ENCODE results near the gene CARD14.
"Not testable (repeated sequence)": the region's sequence is repeated elsewhere in the genome, so short reads cannot be mapped to it uniquely, and the experiment has no call there.

CARD14 gene

DNA sequence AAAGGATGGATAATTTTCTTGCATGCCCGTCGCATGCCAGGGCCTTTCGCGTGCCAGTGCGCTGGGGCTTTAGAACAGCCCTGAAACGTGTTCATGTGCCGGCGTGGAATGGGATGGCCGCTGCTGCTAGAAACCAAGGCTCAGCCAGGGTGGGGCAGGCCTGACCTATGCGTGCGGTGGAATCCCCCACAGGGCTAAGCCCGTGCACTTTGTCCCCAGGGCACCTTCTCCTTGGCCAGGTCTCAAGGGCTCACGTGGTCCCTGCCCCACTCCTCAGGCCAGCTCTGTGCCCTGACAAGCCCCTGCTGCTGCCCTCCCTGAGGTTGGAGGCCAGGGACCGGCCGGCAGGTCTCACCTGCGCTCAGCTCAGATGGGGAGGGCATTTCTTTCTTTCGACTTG is 77.7 kb downstream of the CARD14 start:
- no peak for TF ChIP-seq ZNF274 (IDR thresholded peaks at IDR 0.05; ENCODE audit: low read depth, low read length)
- no peak overlapping the region for H3K4me3 ChIP-seq (ENCODE audit: low read length)

DNA sequence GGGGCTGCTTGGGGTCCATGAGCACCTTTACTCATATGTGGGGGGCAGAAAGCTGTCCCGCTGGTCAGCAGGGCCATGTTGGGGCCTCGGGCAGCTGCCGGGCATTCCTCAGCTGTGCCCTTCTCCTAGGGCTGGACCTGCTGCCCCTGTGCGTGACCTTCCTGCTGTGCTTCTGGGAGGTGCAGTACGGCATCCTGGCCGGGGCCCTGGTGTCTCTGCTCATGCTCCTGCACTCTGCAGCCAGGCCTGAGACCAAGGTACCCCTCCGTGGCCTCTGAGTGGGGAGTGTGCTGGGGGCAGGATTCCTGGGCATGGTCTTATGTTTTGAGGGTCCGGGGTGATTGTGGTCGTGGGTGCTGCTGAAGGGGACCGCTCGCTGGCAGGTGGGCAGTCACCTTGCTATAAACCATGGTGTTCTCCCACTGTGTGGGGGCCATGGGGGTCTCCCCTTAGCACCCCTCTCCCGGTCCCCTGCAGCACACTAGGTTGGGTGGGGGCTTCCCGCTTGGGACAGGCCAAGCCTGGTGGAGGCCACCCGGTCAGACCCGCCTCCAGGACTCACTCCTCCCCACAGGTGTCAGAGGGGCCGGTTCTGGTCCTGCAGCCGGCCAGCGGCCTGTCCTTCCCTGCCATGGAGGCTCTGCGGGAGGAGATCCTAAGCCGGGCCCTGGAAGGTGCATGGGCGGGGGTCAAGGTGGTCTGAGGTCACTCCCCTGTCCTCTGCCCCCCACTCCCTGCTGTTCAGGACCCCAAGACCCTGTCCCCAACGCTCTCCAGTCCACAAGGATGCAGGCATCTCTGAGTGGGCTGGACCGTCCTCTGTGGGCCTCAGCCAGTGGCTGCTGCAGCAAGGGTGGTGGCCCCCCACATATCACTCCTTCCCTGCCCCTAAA is 78.4 kb downstream of the CARD14 start:
- no peak overlapping the region for H3K4me3 ChIP-seq (ENCODE audit: low read length)
- no peak for TF ChIP-seq ZNF274 (IDR thresholded peaks at IDR 0.05; ENCODE audit: low read depth, low read length)

DNA sequence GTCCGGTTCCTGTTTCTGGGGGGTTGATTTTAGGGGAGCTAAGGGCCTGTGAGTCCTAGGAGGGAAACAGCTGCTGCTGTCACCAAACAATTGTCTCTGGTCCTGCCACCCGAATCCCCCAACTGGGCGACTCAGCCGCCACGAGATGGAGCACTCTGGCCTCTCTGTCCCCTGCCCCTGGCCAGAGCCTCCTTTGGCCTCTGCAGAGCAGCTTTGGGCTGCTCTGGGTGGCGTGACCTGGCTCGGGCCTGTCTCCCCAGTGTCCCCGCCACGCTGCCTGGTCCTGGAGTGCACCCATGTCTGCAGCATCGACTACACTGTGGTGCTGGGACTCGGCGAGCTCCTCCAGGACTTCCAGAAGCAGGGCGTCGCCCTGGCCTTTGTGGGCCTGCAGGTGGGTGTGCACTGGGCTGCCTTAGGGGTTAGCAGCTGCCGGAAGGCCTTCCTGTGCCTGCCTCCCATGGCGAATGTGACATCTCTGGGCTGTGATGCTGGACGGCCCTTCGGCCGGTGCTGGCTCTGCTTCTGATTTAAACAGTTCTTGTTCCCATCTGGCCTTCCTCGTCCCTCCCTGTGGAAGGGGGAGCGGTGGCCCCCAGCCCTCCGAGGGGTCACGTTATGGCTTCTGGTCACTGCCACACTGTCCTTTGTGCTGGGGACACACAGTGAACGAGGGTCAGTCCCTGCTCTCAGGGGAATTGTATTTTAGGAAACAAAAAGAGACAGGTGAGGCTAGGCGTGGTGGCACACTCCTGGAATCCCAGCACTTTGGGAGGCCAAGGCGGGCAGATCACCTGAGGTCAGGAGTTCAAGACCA is 79.3 kb downstream of the CARD14 start:
- H3K4me3 ChIP-seq (ENCODE audit: low read length), result no peak overlapping the region
- TF ChIP-seq ZNF274 (IDR thresholded peaks at IDR 0.05; ENCODE audit: low read depth, low read length), result no peak

DNA sequence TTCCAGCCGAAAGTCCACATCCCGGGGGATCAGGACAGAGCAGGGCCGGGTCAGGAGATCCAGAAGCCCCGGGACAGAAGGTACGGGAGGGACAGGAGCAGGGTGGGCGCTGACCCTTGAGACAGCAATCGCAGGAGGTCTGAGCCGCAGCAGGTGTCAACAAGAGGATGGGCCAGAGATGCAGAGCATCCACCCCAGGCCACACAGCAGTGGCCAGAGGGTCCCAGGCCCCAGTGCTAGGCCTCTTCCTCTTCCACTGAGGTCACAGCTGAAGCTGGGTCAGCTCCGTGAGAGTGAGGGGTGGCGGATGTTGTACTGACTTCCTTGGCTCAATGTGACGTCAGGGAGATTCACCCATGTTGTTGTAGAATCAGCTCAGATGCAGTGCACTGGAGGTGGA is 82.1 kb downstream of the CARD14 start:
- no peak overlapping the region for H3K4me3 ChIP-seq (ENCODE audit: low read length)
- no peak for TF ChIP-seq ZNF274 (IDR thresholded peaks at IDR 0.05; ENCODE audit: low read depth, low read length)

DNA sequence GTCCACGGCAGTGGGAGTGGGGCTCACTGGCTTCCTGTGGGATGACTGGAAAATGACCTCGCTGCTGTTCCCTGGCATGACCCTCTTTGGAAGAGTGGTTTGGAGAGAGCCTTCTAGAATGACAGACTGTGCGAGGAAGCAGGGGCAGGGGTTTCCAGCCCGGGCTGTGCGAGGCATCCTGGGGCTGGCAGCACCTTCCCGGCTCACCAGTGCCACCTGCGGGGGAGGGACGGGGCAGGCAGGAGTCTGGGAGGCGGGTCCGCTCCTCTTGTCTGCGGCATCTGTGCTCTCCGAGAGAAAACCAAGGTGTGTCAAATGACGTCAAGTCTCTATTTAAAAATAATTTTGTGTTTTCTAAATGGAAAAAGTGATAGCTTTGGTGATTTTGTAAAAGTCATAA is 83.0 kb downstream of the CARD14 start:
- no peak overlapping the region for H3K4me3 ChIP-seq (ENCODE audit: low read length)
- TF ChIP-seq ZNF274 (IDR thresholded peaks at IDR 0.05; ENCODE audit: low read depth, low read length), result no peak

DNA sequence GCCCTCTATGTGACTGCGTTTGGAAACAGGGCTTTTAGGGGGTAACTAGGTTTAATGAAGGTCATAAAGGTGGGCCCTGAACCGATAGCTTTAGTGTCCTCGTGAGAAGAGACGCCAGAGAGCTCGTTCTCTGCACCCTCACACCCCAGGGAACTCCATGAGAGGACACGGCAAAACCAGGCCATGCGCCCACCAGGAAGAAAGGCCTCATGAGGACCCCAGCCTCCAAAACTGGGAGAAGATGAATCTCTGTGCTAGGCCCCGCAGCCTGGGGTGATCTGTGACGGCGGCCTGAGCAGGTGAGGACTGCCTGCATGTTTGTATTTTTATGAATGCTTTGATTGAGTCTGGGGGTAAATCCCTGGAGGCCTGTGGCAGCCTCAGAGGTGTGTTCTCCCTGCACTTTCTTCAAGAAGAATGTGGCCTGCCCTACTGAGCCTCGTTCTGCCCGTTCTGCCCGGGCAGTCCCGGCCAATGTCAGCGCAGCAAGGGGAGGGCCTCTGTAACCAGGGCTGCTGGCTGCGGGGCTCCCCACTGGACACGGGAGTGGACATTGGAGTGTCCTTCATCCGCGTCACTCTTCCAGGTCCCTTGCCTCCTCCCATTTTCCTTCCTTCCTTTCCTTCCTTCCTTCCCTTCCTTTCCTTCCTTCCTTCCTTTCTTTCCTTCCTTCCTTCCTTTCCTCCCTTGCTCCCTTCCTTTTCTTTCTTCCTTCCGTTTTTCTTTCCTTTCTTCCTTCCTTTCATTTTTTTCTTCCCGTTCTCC is 84.0 kb downstream of the CARD14 start:
- no peak for TF ChIP-seq ZNF274 (IDR thresholded peaks at IDR 0.05; ENCODE audit: low read depth, low read length)
- no peak overlapping the region for H3K4me3 ChIP-seq (ENCODE audit: low read length)

DNA sequence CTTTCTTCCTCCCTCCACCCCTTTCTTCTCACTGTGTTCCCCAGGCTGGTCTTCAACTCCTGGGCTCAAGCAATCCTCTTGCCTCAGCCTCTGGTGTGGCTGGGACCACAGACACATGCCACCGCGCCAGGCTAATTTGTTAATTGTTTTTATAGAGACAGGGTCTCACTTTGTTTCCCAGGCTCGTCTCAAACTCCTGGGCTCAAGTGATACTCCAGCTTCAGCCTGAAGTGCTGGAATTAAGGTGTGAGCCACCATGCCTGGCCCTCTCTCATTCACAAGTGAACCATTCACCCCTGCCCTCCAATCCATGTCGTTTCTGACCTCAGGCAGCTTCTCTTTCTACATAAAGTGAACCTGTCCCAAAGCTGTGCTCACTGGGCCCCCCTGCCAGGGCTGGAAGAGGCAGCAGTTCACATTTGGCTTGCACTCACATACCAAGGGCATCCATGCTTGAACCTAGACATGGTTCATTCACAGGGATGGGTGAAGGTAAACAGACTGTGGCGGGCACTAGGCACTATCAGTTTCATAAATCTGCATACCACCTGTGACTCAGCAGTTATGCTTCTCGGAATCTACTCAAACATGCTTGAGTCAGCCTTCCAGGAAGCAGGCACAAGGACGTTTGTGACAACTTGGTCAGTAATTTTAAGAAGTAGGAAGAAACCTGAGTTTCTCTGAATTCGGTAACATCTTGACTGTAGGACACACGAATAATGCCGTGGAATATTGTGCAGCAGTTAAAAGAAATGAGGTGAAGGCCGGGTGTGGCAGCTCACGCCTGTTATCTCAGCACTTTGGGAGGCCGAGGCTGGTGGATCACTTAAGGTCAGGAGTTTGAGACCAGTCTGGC is 84.8 kb downstream of the CARD14 start:
- no peak overlapping the region; the same call in 1 of the 2 replicates for H3K4me3 ChIP-seq (ENCODE audit: low read length)
- TF ChIP-seq ZNF274 (IDR thresholded peaks at IDR 0.05; ENCODE audit: low read depth, low read length), result no peak

DNA sequence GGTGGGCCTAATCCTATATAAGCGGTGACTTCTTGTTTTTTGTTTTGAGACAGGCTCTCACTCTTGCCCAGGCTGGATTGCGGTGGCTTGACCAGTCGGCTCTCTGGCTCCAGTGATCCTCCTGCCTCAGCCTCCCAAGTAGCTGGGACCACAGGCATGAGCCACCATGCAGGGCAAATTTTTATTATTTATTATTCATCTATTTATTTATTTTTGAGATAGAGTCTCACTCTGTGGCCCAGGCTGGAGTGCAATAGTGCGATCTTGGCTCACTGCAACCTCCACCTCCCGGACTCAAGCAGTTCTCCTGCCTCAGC is 86.2 kb downstream of the CARD14 start:
- TF ChIP-seq ZNF274 (IDR thresholded peaks at IDR 0.05; ENCODE audit: low read depth, low read length), result no peak

DNA sequence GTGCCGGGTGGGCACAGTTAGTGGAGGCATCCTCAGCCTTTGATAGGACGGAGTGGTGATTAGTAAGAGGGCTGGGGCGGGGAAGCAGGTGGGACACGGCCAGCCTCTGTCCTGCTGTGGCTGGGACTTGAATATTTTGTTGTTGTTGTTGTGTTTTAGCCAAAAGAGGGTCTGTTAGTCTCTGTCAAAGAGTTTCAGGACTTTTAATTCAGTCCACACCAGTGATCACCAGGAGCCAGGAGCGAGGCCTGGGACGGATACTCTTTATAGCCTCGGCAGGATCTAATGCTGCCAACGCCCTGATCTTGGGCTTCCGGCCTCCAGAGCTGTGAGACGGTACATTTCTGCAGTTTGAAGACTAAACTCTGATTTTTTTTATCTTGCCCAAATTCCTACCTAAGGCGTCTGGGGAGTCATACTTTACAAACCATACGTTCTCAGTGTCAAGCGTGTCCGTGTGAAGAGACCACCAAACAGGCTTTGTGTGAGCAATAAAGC is 87.9 kb downstream of the CARD14 start:
- no peak for TF ChIP-seq ZNF274 (IDR thresholded peaks at IDR 0.05; ENCODE audit: low read depth, low read length)
- no peak overlapping the region for H3K4me3 ChIP-seq (ENCODE audit: low read length)

More for the DNA sequence above, 86.2 kb downstream of the CARD14 start:
- H3K4me3 ChIP-seq (ENCODE audit: low read length), result no peak overlapping the region

DNA sequence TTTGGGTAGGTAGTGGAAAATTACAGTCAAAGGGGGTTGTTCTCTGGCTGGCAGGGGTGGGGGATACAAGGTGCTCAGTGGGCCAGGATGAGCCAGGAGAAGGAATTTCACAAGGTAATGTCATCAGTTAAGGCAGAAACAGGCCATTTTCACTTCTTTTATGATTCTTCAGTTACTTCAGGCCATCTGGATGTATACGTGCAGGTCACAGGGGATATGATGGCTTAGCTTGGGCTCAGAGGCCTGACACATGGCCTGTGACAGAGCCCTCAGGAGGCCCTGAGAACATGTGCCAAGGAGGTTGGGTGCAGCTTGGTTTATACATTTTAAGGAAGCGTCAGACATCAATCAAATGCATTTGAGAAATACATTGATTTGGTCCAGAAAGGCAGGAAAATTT is 88.5 kb downstream of the CARD14 start:
- not testable (repeated sequence) for H3K4me3 ChIP-seq (ENCODE audit: low read length)

Data from GM08714 (cell line).